ENCODE results near the gene IKZF4.

DNA sequence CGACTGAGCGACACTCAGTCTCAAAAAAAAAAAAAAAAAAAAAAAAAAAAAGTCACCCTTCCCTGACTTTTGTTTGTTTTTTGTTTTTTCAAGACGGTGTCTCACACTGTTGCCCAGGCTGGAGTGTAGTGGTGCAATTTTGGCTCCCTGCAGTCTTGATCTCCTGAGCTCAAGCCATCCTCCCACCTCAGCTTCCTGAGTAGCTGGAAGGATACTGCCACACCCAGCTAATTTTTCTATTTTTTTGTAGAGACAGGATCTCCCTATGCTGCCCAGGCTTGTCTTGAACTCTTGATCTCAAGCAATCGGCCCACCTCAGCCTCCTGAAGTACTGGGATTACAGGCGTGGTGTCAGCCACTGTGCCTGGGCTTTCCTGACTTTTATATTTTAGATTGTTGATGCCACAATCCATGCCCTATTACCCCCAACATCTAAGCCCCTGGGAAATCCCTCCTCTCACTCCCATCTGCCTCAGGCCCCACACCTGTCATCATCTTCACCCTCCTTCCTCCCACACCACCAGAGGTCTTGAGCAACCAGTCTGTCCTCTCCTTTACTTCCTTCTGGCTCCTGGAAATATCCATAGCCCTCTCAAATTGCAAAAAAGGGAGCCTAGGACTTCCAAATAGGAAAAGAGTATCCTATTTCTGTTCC lies 7.8 kb downstream of the IKZF4 start:
- TF ChIP-seq CTCF (IDR thresholded peaks at IDR 0.05; ENCODE audit: insufficient read depth, low read length): no peak
- no peak for TF ChIP-seq GABPA (IDR thresholded peaks at IDR 0.05; ENCODE audit: low read depth)
- no peak for TF ChIP-seq POLR2AphosphoS5 (IDR thresholded peaks at IDR 0.05; ENCODE audit: low read depth)
- no peak for TF ChIP-seq REST (IDR thresholded peaks at IDR 0.05; ENCODE audit: insufficient replicate concordance, low read depth)
- TF ChIP-seq SPI1 (IDR thresholded peaks at IDR 0.05; ENCODE audit: borderline replicate concordance, low read depth): no peak
